ENCODE data around the gene SORCS1.

SORCS1 gene

DNA sequence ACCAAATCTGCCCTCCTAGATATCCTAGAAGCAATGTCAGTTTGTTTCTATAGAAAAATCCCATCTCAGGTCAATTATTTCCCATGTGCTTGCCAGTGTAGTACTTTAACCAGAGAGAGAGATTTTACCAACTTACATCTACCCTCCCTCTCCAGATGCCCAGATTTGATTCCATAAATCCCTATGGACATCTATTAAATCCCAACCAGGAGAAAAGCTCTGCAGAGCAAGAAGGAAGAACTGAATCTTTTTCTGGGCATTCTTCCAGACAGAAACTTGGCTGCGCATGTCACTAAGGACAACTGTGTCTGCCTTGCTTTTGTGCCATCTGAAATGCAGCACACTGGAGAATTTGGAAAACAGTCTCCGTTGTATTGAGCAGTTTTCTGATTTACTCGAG is 597.6 kb downstream of the SORCS1 start:
- TF ChIP-seq ZFX (IDR thresholded peaks at IDR 0.05; ENCODE audit: borderline replicate concordance) (no peak), CTCF (IDR thresholded peaks at IDR 0.05) (no peak)
- H3K27ac ChIP-seq: no peak overlapping the region

DNA sequence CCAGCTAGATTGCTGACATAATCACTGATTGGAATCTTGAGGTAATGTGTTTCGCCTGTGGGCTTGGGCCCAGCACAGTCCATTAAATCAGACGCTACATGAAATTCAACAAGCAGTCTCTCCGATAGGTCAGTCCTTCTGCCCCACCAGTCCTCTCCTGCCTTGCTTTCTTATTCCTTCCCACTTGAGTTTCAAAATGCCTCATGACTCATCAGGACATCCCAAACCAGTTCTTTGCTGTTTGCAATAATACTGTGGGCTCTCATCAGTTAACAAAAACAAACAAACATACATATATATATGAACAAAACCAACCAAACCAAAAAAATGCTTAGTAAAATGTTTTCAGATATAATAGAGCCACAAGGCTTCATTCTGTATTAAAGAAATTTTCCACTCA is 599.0 kb downstream of the SORCS1 start:
- TF ChIP-seq CTCF (IDR thresholded peaks at IDR 0.05) (no peak), ZFX (IDR thresholded peaks at IDR 0.05; ENCODE audit: borderline replicate concordance) (no peak)
- no peak overlapping the region for H3K27ac ChIP-seq

GRCh38 chr10:106563384-106563783 is 601.1 kb downstream of the SORCS1 start:
- no peak overlapping the region for H3K27ac ChIP-seq
- no peak for TF ChIP-seq ZFX (IDR thresholded peaks at IDR 0.05; ENCODE audit: borderline replicate concordance)
- TF ChIP-seq CTCF (IDR thresholded peaks at IDR 0.05): no peak

- no peak overlapping the region for H3K27ac ChIP-seq
- TF ChIP-seq CTCF (IDR thresholded peaks at IDR 0.05) (no peak), ZFX (IDR thresholded peaks at IDR 0.05; ENCODE audit: borderline replicate concordance) (no peak)
These were observed 603.4 kb downstream of the SORCS1 start for GRCh38 chr10:106560925-106561640.

- TF ChIP-seq CTCF (IDR thresholded peaks at IDR 0.05): no peak
- TF ChIP-seq ZFX (IDR thresholded peaks at IDR 0.05; ENCODE audit: borderline replicate concordance): no peak
- H3K27ac ChIP-seq: no peak overlapping the region
These were observed 605.1 kb downstream of the SORCS1 start for GRCh38 chr10:106559442-106559841.

DNA sequence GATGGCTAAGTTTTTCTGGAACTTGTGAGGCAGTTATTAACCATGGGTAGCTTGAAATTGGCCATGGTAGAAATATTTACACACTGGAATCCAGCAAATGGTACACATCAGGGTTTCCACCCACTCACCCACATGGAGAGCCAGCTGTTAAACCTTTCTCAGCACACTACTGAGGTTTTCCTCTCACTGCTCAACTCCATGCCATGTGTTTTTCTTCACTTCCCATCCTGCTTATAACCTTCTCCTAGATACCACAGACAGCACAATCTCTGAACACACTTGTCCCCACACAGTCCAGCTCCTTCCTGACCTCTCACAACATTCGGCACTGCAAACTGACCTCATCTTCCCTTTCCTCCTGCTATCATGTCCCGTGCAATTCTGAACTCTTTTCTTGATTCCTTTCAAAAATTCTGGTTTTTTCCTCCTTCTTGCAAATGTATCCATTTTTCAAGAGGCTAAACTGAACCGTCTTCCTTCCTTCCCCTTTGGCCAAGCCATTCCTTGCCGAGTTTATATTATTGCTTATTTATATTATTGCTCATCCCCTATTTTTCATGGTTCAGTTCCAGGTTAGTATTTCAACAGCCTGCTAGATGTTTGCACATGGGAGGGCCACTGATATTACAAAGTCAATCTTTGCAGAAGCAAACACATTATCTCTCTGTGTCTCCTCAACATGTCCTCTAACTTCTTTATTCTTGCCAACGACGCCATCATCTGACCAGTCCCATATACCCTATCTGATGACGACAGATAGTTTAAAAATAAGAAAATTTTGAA is 606.4 kb downstream of the SORCS1 start:
- H3K27ac ChIP-seq: no peak overlapping the region

More for the DNA sequence above, 606.4 kb downstream of the SORCS1 start:
- TF ChIP-seq ZFX (IDR thresholded peaks at IDR 0.05; ENCODE audit: borderline replicate concordance): no peak
- TF ChIP-seq CTCF (IDR thresholded peaks at IDR 0.05): no peak
